ENCODE data around the gene RFTN2.

GRCh38 chr2:197705121-197705911, 29.9 kb upstream of the RFTN2 start, which contains the start of gene MARS2:
- TF ChIP-seq POLR2A (IDR thresholded peaks at IDR 0.05; ENCODE audit: low read depth, low read length) (peak; percentile 95), CTCF (IDR thresholded peaks at IDR 0.05; ENCODE audit: extremely low read depth in 1 of 2, insufficient read depth in 1 of 2, low read depth in 1 of 2, low read length in 2 of 2) (no peak), MAX (IDR thresholded peaks at IDR 0.05; ENCODE audit: insufficient read depth, insufficient read length) (peak; percentile 93), MYC (IDR thresholded peaks at IDR 0.05; ENCODE audit: low read depth, low read length) (peak; percentile 91), EZH2 (IDR thresholded peaks at IDR 0.05; ENCODE audit: borderline replicate concordance, low read depth, low read length, severe bottlenecking) (no peak)

Measured in endothelial cell of umbilical vein (primary cell).